Upper lobe of left lung (tissue), 4 donors: ENCODE measurements around the gene GREB1L.

ENCODE experiments used
- CTCF ChIP-seq, 6 experiments: fragments of 450-650 bp in 4 of 6; fragments of 200-600 bp in 2 of 6; sonication (generic) in 2 of 6; IDR thresholded peaks; one replicate each; pipeline ENCODE4 v1.5.1; 2016 to 2019; ENCODE audit warnings: antibody characterized with exemption in 6 of 6
- EP300 ChIP-seq, 4 donors: sonication (generic); formaldehyde crosslinking; IDR thresholded peaks; one replicate each; pipeline ENCODE4 v1.5.1; 2017; ENCODE audit warnings: antibody characterized with exemption in 4 of 4, control low read depth in 2 of 4
- POLR2A ChIP-seq, 4 donors: fragments of 450-650 bp; IDR thresholded peaks; one replicate each; pipeline ENCODE4 v1.5.1; 2016 to 2017; ENCODE audit warnings: antibody characterized with exemption in 4 of 4, mild to moderate bottlenecking in 2 of 4

DNA sequence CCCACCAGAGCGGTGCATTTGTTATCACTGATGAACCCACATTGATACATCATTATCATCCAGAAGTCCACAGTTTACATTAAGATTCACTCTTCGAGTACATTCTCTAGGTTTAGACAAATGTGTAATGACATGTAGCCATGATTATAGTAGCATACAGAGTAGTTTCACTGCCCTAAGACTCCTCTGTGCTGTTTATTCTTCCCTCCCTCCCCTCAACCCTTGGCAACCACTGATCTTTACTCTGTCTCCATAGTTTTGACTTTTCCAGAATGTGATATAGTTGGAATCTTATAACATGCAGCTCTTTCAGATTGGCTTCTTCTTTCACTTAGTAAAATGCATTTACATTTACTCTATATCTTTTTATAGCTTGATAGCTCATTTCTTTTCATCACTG lies 31.2 kb upstream of the GREB1L start:
- TF ChIP-seq POLR2A (IDR thresholded peaks at IDR 0.05) = no peak
- TF ChIP-seq CTCF (IDR thresholded peaks at IDR 0.05) = no peak
- no peak for TF ChIP-seq EP300 (IDR thresholded peaks at IDR 0.05)
